GM20000 (cell line): ENCODE data around the gene BRSK1.

Source experiments
- DNase-seq: peaks from one replicate; pipeline ENCODE4 v3.0.0; 2012; ENCODE audit warnings: low spot score
- TF ChIP-seq, protein P1 (sequence below): IDR thresholded peaks from 2 replicates; pipeline ENCODE4 v1.5.1; 2012; ENCODE audit warnings: mild to moderate bottlenecking, control low read depth; ENCODE audit errors: extremely low read depth, missing control alignments

BRSK1 gene

DNA sequence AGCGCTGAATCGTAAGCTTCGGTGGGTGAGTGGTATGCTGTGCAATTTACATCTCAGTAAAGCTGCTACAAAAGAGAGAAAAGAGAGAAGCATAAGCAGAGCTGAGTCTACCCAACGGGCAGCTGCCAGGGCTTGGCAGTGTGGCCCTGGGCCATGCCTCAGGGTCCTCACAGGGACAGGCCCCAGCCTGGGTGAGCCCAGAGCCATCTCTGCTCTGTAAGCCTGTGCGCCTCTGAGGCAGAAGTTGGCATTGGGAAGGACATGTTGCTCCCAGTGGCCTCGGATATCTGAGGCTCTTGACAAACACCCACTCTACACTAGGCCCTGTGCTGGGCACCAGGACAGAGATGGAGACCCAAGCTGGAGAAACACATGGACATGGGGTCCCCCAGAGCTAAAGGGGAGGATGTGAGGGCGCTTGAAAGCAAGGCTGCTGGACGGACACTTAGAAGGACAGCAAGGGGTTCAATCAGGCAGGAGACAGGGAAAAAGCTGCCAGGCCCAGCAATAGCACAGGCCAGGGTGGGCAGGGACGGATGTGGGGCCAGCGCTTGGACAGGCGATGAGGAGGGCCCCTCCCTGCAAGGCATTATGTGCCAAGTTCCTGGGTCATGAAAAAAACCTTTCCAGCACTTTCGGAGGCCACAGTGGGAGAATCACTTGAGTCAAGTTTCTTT is 39.7 kb upstream of the BRSK1 start:
- TF ChIP-seq, protein P1, sequence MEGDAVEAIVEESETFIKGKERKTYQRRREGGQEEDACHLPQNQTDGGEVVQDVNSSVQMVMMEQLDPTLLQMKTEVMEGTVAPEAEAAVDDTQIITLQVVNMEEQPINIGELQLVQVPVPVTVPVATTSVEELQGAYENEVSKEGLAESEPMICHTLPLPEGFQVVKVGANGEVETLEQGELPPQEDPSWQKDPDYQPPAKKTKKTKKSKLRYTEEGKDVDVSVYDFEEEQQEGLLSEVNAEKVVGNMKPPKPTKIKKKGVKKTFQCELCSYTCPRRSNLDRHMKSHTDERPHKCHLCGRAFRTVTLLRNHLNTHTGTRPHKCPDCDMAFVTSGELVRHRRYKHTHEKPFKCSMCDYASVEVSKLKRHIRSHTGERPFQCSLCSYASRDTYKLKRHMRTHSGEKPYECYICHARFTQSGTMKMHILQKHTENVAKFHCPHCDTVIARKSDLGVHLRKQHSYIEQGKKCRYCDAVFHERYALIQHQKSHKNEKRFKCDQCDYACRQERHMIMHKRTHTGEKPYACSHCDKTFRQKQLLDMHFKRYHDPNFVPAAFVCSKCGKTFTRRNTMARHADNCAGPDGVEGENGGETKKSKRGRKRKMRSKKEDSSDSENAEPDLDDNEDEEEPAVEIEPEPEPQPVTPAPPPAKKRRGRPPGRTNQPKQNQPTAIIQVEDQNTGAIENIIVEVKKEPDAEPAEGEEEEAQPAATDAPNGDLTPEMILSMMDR, result no peak
- no peak for DNase-seq

DNA sequence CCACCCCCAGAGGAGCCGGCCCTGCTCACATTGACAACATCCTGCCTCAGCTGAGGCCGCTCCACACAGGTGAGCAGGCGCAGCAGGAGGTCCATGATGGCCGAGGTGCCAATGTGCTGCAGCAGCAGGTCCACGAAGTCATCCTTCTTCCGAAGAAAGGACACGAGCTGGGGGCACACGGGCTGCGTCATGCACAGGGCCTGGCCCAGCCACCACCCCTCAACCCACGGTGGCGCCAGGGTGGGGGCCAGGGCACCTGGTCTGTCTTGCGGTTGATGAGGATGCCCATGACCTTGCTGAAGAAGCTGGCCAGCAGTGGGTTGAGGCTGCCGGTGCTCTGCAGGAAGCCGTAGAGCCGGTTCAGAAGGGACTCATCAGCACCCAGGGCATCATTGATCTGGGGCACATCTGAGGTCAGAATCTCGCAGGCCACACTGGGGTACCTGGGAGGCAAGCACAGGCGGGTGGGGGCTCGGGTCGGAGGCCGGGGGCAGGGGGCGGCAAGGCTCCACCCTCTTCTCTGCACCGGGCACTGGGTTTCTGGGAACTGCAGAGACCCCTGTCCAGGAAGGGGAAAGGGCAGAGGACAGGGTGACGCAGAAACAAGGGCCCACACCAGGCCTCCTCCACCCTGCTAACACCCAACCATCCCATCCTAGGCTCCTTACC is 38.4 kb upstream of the BRSK1 start:
- TF ChIP-seq, protein P1, result no peak
- DNase-seq, result no peak

DNA sequence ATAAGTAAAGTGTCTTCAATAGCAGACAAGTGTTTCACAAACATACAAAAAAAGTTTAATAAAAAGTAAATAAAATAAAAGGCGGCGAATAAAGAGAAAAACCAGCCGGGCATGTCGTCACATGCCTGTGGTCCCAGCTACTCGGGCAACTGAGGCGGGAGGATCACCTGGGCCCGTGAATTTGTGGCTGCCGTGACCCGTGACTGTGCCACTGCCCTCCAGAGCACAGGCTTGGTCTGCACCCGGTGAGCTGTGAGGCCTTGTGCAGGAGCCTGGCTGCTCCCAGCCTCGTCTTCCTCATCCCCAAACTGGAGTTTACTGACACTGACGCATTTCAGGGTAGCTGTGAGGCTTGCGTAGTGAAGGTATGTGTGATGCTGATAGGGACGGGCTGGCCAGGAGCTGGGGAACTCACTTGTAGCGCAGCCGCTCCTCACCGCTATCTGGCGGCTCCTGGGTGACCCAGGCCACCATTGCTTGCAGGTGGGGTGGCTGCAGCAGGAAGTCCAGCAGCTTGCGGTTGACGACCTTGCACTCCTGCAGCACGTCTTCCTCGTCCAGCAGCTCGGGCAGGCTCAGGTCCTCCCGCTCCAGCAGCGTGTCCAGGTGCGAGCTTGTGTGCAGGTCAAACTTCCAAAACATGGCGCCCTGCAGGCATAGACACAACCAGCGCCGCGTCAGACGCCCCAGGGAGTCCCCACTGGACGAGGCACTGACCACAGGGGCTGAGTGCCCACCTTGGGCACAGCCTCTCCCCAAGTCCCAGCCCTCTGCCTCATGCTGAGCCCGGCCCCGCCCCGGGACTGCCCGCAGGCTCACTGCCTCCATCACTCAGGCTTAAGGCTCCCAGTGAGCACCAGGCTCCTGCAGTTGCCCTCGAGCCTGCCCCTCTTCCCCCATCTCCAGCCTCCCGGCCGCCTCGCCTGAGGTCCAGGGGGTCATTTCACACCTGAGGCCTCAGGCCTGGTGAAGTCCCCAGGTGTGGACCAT is 37.0 kb upstream of the BRSK1 start:
- no peak for DNase-seq
- TF ChIP-seq, protein P1, result no peak

DNA sequence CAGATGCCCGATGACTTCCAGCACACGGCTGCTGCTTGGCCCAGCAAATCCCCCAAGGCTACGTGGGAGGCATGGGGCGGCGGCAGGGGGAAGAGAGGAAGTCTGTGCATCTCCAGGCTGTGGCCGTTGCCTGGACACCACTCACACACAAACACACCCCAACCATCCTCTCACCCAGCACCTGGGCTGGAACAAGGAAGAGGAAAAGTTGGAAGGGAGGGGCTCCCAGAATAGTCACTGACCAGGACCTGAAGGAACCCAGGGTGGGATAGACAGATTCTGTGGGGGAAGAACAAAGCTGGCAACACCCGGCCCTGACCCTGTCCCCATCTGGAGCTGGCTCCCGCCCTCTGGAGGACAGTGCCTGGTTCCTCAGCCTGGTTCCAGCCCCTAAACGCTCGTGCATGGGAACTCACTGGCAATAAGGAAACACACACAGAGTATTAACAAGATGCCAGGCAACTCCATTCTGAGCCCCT is 36.1 kb upstream of the BRSK1 start:
- TF ChIP-seq, protein P1, result no peak
- DNase-seq, result peak; percentile 26

DNA sequence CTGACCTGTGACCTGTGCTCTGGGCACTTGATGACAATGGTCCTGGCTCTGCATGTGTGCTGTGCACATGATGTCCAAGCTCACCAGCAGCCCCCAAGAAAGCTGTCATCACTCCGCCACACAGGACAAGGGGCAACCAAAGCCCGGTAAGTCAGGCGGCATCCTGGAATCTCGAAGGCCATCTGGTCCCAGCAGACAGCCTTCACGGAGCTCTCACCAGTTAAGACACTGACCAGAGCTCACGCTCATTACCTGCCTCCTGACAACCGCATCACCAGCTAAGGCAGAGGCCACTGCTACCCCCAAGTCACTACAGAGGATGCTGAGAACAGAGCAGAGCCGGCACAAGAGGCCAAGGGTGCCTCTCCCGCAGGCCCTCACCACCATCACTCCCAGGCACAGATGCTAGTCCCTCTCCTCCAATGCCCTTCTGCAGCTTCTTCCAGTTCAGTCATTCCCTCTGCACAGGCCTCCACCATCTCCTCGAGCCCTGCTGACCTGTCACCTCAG is 35.6 kb upstream of the BRSK1 start:
- DNase-seq, result no peak
- TF ChIP-seq, protein P1, result no peak

DNA sequence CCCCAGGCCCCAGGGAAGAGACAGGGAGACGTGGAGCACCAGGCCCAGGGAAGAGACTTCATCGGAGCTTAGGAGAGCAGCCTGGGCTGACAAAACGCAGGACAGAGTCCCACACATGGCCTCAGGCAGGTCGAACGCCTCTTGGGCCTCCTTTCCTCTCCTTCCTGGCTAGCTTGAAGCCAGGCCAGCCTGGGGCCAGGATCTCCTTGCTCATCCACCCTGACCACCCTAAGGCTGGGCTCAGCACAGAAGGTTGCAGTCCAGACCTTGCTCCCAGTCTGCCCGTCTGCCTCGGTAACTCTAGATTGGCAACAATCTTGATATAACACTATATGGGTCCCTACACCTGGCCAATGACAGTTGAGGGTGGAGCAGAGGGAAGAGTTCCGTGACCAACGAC is 35.1 kb upstream of the BRSK1 start:
- TF ChIP-seq, protein P1, result no peak

More for the DNA sequence above, 35.1 kb upstream of the BRSK1 start:
- DNase-seq, result peak; percentile 16
